GM04504 (cell line): Measurements from ENCODE around the gene TREML2.
"Not testable (repeated sequence)": the region's sequence is repeated elsewhere in the genome, so short reads cannot be mapped to it uniquely, and the experiment has no call there.

ENCODE experiments used
- DNase-seq: peaks from one replicate; pipeline ENCODE4 v3.0.0-alpha.2; 2012; ENCODE audit warnings: low read depth

The TREML2 gene, protein sequence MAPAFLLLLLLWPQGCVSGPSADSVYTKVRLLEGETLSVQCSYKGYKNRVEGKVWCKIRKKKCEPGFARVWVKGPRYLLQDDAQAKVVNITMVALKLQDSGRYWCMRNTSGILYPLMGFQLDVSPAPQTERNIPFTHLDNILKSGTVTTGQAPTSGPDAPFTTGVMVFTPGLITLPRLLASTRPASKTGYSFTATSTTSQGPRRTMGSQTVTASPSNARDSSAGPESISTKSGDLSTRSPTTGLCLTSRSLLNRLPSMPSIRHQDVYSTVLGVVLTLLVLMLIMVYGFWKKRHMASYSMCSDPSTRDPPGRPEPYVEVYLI

DNA sequence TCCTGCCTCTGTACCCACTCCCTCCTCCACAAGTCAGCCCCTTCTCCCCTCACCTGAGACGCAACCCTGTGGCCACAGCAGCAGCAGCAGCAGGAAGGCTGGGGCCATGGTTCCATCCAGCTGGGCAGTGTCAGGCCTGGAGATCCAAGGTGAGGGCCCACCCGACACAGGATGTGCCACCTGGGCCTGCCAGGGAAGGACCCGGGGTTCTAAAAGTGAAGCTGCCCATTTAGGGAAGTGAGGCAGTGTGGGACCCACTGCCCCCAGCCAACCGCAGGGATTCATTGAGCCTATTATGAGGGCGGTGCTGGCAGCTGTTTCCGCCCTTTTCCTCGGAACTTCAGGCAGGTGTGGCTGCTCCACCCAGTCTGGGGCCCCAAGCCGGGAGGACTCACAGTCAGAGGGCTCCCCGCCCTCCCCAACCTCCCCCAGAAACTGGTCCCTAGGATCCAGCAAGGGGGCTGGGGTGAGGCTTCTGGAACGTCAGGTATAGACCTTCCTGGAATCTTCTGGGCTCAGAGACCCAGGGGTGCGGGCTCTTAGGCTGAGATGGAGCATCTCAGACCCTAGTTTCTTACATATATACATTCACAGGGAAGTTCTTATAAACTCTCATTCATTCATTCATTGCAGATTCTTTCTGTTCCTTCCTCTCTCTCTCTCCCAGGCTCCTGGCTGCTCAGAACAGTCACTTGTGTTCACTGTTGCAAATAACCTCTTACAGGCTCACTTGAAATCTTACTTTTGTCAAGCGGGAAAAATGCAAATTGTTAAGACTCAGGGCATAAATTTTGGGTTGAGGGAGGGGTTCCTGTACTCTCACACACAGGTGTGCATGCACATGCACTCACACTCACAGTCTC, at the start of gene TREML2:
Gene TREML2, minus strand, starts transcription at position 249 of the 863 bp plus-strand sequence. Its CDS starts 141 bp downstream, at position 108.
- no peak for DNase-seq

- DNase-seq, result no peak
Observed at GRCh38 chr6:41247882-41248705, 47.1 kb upstream of the TREML2 start.

DNA sequence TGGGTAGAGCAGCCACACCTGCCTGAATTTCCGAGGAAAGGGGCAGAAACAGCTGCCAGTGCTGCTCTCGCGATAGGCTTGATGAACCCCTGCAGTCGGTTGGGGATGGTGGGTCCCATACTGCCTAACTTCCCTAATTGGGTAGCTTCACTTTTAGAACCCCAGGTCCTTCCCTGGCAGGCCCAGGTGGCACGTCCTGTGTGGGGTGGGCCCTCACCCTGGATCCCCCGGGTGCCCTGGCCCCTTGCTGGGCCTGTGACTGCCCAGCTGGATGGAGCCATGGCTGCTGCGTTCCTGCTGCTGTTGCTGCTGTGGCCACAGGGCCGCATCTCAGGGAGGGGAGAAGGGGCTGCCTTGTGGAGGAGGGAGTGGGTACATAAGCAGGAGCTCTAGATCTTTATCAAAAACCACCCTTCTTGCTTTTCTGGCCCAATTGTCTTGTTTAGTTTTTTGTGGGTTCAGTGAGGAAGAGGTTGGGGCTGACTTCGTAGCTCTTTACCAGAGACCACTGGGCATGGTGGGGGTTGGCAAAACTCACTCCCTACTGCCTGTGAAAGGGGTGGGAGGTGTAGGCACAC, 46.4 kb upstream of the TREML2 start:
- DNase-seq, result no peak

DNA sequence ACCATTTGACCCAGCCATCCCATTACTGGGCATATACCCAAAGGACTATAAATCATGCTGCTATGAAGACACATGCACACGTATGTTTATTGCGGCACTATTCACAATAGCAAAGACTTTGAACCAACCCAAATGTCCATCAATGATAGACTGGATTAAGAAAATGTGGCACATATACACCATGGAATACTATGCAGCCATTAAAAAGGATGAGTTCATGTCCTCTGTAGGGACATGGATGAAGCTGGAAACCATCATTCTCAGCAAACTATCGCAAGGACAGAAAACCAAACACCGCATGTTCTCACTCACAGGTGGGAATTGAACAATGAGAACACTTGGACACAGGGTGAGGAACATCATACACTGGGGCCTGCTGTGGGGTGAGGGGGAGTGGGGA, 45.6 kb upstream of the TREML2 start:
- not testable (repeated sequence) for DNase-seq

- DNase-seq, result no peak
Observed at GRCh38 chr6:41239467-41240159, 38.7 kb upstream of the TREML2 start.

DNA sequence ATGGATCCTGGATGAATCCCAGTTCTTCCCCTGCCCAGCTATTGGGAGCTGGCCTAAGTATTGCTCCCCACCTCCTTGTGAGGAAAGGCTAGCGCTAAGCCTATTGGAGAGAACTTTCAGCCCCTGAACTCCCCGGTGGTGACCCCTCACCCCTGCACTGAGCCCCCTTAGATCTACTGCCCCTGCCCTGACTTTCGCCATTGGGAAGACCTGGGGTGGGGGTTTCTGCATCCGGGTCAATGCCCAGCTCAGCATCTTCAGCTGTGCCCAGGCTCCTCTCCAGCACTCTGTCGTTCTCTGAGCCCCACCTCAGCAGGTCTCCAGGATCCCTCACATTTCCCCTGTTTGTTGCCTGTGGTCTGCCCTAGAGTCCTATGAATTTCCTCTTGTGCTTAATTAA, 36.2 kb upstream of the TREML2 start:
- no peak for DNase-seq

DNA sequence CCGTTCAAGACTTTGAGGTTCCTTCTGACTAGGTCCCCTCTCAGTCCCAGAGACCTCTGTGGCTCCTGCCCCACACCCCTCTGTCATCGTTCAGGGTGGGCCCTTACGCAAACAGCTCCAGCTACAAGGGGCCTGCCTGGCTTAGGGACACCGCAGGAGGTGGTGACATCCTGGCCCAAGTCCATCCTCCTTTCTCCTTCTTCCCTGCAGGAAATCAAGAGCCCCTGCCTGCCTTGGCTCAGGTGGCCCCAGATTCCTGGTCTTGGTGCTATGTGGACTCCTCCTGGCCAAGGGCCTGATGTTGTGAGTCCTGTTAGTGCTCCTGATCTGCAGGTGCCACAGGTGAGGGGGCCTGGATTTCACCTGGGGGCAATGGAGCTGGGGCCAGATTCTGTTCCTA, 35.3 kb upstream of the TREML2 start:
- DNase-seq, result no peak

DNA sequence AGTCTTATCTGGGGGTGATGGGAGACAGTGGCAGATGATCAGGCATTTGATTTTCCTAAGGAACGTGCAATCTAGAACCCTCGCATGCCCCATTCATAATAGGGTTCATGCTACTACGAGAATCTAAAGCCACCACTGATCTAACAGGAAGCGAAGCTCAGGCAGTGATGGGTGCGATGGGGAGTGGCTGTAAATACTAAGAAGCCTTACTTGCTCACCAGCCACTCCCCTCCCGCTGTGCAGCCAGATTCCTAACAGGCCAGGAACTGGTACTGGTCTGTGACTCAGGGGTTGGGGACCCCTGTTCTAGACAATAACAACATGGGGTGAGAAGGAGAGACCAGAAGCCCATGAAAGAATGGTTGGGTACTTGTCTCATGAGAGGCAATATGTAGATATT, 31.7 kb upstream of the TREML2 start:
- no peak for DNase-seq

GRCh38 chr6:41231246-41231645, 30.3 kb upstream of the TREML2 start:
- DNase-seq, result no peak

DNA sequence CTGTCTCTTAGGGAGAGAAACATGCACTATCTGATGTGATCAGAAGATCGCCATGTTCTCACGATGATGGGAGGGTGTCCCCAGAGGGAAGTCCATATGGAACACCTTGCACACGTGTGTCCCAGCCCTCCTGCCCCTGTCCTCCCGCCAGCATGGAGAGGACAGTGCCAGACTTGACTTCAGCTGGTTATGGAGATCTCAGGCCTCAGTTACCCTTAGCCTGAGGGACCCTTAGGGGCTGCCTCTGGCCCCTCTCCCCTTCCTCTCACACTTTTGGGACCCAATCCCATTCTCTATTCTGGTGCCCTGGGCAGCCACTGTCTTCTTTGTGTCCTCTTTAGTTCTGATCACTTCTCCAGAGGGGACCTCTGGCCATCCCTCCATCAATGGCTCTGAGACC, 28.8 kb upstream of the TREML2 start:
- no peak for DNase-seq

GRCh38 chr6:41228616-41229015, 27.7 kb upstream of the TREML2 start:
- no peak for DNase-seq

GRCh38 chr6:41228096-41228495, 27.1 kb upstream of the TREML2 start, which contains the start of gene TREML4:
TSS of gene TREML4 (plus strand) at chr6:41228349. CDS start at chr6:41228428, 79 bp downstream.
- DNase-seq, result no peak

DNA sequence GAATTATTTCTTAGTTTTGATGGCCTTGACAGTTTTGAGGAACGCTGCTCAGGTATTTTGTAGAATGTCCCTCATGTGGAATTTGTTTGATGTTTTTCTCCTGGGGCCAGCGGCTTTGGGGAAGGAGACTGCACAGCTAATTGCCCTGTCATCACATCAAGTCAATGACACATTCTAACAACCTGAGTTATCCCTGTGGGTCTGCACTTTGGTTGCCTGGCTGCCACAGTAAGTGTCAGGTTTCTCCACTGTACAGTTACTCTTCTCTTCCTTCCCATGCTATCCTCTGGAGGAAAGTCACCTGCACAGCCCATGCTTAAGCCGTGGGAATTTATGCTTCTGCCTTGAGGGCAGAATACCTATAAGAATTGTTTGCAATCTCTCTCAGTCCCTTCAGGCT, 25.8 kb upstream of the TREML2 start:
- DNase-seq, result no peak

DNA sequence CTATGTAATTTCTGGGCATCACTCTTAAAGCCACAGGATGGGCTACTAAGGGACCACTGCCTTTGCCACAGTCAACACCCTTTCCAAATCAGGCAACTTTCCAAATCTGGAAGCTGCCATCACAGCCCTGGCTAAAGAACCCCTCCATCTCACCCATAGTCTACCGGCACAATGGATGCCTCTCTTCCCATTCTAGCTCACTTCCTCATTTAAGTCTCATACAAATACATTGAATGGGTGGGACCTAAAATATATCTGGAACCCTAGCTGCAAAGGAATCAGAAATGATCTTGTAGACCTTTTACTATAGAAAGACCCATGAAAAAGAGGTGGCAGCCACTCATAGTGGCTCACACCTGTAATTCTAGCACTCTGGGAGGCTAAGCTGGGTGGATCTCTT, 23.9 kb upstream of the TREML2 start:
- no peak for DNase-seq

GRCh38 chr6:41222513-41222912, 21.6 kb upstream of the TREML2 start:
- no peak for DNase-seq

DNA sequence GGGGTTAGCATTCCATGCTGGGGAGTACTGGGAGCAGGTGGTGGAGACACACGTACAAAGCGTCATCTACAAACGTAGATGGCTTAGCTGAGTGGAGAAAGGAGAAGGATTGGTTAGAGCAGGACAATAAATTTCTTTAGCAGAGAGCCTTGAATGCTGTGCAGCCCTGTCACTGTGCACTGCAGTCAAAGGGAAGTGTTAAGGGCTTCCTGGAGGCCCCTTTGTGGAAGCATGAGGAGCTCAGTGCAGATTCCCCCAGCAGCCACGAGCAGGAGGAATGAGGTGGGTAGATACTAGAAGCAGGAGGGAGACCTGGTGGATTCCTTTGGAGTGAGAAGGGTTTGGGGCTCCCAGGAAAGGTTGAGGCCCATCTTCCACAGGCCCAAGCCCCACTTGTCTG, 21.1 kb upstream of the TREML2 start:
- no peak for DNase-seq

GRCh38 chr6:41216616-41217015, 15.7 kb upstream of the TREML2 start:
- no peak for DNase-seq

DNA sequence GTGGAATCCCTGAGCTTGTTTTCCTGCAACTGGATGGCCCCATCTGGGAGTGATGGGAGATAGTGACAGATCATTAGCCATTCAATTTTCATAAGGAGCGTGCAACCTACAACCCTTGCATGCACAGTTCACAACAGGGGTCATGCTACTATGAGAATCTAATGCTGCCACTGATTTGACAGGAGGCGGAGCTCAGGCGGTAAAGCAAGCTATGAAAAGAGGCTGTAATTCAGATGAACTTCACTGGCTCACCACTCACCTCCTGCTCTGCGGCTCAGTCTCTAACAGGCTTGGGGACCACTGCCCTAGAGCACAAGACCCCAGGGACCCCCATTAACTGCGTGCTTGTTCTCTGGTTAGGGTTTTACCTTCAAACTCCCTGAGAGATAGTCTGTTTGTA, 14.8 kb upstream of the TREML2 start:
- DNase-seq, result no peak

DNA sequence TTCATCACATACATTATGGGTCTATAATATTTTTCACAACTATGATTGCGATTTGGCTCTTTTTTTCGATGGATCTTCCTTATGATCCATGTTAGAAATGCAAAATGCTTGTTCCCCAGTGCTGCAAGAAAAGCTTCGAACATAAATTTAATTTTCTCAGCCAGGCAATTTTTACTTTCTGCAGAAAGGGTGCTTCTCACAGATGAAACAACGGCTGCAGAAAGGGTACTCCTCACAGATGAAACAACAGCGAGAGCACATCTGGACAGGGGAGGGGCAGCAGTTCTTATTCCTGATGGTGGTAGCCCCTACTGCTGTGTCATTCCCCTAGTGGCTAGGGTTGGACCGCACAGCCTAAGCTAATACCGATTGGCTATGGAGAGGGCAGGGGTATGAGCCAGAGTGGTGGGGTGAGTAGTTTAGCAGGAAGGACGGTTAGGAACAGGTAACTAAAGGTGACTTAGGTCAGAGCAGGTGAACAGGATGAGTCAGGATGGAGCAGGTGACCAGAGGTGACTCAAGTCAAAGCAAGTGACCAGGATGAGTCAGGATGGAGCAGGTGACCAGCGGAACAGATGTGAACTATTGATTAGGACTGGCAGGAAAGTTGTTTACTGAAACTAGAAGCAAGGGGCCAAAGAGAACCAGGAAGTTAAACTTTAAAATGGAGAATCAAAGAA, 13.8 kb upstream of the TREML2 start:
- DNase-seq, result no peak

DNA sequence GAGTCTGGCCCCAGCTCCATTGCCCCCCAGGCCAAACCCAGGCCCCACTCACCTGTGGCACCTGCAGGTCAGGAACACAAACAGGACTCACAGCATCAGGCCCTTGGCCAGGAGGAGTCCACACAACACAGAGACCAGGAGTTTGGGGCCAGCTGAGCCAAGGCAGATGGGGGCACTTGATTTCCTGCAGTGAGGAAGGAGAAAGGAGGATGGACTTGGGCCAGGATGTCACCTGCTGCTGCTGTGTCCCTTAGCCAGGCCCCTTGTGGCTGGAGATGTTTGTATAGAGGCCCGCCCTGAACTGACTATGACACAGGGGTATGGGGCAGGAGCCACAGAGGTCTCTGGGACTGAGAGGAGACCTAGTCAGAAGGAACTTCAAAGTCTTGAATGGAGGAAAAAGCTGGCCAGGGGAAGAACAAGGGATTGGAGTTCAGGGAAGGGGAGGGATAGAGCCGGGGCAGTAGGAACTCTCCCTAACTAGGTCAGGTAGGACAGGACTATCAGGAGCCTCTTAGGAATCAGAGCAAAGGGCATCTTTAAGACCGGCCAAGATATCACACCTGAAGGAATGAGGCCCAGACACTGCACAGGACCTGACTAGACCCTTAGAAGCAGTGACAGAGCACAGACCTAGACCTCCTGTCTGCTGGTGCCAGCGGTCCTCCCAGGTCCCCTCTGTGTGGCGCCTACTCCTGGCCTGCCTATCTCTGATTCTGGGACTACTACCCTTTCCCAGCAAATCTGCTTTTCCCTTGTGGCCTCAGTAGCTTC, 8.8 kb upstream of the TREML2 start:
- DNase-seq, result no peak
